ENCODE measurements around the gene TMBIM6. TPM values are rescaled to one million over a fixed set of nuclear protein-coding genes. Genes with fewer than 3 reads are reported as not detected.

TMBIM6 gene
- polyA plus RNA-seq, 1 donor, result 721 TPM

DNA sequence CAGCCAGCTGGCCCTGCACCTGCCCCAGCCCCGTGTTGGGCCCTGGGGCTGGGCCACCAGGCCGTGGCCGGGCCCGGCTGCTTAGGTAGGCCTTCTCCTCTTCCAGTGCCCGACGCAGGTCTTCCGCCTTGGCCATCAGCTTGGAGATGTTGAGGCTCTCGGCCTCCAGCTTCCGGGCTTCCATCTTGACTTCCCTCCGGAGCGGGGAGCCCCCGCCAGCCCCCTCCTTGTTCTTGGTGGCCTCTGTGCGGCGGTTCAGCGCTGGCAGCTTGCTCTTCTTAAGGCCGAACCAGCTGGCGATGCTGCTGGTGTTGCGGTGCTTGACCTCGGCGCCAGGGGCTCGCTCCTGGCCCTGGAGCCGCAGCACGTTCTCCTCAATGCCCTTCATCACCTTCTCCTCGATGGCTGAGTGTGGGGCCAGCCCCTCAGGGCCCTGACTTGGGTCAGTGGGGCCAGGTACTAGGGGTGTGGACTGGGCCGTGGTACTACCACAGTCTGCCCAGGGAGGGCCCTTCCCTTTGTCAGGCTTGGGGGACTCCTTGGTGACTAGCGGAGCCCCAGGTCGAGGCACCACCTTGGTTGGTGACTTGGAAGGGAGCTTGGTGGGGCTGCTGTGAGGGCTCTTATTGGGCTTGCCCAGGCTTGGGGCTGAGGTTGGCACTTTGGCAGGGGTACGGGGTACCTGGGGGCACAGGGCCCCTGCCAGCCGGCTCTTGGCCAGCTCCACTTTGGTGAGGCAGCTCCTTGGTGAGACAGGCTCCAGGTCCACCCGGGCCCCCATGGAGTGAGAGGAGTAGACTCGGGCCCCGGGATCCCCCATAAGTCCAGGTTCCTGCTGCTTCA, 53.7 kb downstream of the TMBIM6 start:
- no peak for DNase-seq

DNA sequence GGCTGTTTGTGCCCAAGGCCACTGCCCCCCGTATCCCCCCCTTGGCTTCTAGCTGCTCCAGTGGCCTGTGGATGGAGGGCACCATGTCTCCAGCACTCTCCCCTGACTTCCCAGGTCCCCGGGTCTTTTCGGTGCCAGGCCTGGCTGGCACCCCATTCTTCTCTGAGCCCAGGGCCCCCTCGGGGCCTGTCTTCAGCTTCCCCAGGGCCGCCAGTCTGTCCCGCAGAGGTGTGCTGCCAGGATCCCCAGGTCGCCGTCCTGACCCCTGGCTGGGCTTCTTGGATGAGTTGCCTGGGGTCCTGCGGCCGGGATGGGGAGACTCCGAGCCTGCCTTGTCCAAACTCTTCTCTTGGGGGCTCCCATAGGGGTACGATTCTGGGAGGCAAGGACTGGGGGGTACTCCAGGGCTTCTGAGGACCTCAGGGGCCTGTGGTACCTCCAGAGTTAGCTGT, 54.3 kb downstream of the TMBIM6 start:
- no peak for DNase-seq

DNA sequence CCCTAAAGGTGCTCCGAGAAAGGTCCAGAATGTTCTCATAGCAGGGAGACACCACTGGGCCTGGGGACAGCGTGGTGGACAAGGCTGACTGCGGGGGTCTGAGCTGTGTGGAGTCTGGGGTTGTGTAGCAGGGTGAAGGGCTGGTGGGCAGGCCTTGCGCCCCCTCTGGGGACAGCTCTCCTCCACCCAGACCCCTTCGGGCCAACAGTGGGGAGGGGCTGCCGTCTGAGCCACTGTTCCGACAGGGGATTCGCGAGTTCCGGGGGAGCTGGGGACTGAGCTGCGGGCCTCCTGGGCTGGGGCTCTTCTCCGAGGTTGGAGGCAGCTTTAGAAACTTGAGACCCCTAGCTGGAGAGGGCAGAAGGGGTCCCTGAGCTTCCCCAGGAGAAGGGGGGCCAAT, 54.8 kb downstream of the TMBIM6 start:
- no peak for DNase-seq

DNA sequence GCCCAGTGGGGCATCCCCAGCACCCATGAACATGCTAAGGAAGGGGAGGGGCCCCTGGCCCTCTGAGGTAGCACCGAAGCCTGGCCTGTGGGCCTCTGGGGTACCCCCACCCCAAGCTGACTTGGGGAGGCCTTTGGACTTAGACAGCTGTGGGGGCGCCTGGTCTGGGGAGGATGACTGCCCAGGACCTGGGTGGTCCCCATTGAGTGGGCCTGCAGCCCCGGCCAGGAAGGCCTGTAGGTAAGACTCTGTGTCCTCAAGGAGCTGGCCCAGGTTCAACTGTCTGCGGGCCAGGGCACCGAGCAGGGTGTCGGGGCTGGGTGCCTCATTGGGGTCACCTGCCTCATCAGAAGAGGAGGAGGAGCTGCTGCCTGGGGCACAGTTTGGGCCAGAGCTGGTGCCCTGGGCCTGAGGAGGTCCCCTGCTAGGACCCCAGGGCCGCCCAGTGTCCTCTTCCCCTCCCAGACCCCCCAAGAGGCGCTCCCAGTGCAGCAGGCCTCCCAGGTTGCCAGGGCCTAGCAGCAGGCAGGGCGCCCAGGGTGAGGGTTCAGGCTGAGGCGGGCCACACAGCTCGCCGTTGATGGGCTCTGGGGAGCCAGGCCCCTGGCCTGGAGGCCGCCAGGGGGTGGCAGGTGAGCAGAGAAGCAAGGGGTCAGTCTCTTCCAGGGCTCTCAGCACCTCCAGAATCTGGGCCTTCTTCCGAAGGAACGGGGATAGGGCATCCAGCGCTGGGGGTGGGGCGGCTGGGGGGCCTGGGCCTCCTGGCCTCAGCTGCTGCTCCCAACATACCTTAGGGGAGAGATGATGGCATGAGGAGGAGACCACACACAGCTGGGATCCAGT, 55.5 kb downstream of the TMBIM6 start:
- DNase-seq, result no peak

DNA sequence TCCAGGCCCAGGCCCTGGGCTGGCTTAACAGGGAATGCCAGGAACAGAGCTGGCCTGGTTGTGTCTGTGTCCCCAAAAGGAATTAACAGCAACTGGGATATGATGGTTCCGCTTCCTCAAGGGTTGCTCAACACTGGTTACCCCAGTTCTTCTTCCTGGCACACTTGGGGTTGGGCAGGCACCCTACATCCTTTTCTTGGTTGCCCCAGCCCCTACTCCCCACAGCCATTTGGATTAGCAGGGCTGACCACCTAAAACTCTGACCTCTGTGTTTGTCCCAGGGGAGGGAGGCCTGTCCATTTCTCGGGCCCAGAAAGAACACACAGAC, 56.1 kb downstream of the TMBIM6 start:
- no peak for DNase-seq

DNA sequence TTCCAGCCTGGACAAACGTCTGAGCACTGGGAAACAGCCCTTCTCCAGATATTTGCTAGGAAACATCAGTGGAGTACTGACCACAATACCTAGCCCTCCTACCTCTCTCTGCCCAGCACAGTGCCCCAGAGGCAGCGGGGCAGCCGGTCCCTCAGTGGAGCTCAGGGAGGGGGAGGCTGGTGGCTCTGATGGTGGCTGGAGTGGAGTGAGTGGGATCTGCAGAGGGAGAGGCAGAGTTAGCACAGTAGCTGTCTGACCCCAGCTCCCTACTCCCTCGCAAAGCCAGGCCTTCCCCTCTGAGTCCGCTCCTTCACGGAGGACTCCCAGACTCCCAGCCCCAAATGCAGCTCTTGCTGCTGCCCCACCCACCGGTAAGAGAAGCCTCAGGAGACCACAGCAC, 56.9 kb downstream of the TMBIM6 start:
- DNase-seq, result no peak

DNA sequence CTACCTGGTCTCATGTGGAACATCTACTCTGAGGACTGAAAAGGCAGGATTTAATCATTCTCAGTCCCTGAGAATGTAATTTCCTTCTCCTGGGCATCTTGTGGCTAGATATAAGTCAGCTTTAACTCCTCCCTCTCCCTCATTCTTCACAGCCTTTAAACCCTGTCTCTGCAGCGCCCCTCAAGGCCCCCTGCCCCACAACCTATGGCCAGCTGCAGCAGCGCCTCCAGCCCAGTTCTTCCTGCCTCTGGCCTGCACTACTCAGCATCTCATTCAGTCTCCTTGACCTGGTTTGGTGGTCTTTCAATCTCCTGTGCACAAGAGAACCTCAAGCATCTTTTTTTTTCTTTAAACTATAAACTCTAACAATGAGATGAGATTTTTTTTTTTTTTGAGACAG, 57.6 kb downstream of the TMBIM6 start:
- no peak for DNase-seq

DNA sequence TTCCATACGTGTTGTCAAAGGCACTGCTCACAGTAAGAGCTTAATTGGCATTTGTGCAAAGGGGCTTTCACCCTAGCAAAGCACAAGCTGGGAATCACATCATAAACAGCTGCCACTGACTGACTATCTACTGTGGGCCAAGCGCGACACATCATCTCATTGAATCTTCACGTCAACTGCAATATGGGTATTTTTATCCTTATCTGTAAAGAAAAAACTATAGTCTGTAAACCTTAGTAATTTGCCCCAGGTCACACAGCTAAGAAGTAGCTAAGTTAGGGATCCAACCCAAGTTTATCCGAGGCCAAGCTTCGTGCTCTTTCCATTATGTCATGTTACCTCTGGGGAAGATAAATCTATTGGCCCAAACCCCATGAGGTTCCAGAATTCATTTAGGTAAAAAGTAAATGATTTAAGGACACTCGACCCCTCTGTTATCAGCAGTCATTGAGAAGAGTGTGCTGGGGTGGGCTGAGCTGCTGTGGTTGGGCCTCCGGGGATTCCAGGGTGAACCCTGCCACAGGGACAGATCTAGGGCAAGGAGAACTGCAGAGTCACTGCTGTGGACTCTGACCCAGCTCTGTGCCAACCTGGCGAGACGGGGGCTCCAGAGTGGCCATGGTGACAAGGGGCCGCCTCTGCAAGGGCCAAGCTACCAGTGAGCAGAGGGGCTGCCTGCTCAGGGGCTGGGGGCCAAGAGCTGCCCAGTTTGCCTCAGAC, 59.2 kb downstream of the TMBIM6 start:
- DNase-seq, result no peak

DNA sequence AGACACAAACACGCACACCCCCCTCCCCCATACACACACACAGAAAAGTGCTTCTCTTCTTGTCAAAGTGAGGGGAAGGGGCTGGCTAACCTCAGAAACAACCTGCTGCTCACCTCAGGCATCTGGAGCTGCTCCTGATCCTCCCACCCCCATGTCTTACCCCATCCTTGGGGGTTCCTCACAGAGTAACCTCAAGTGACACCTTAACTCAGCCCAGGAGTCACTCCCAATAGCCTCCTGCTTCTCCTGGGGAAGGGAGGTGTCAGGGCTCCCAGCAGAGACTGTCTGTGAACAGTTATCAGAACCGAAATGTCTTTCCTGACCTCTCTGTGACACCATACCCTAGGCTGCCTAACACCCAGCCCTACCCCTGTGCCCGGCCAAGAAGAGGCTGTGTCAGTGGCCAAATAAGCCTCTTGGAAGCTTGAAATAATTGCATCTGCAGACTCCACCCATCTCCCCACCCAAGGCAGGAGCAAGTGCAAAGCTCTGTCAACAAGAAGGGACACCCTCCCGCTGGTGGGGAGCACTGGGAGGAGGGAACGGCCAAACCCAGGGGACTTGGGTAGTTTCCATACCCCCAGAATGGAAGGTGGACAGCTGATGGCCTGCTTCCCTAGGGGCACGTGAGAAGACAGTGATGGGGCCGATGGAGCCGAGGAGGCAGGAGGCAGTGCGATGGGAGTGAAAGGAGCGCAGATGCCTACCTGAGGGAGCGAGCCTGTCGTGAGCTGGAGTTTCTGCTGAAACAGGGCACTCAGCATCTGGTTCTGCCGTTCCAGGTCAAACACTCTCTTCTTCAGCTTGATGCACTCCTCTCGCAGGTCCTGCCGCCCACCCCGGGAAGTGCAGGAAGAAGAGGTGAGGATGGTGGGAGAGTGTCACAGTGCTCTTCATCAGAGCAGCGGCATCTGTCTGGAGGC, 60.0 kb downstream of the TMBIM6 start:
- no peak for DNase-seq

DNA sequence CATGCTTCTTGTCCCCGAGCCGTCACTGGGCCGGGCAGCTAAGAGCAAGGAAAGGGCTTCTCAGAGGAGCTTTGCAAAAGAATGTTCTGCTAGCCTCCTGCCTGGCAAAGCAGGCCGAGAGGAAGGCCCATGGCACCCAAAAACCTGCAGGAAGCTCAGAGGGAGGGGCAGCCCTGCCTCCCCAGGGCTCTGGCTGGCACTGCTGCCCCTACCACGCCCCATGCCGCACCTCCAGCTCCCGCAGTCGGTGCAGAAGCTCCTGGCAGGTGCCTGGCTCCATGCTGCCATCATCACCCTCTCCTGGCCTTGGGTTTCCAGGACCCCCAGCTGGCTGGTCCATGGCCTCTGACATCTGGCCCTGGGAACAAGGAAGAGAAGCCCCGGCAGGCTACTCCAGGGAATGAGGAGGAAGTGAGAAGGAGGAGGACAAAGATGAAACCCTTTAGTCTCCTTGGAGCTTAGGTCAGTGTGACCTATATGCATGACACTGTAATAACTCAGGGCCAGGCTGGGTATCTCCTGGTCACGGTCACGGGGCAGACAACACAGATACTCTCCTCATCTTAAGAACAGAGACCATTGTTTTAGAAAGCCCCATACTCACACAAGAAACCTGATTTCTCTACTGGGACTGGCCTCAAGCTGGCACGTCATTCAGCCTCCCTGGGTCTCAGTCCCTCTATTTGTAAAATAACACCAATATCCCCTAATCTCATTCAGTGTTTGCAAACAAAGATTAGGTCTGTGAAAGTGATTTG, 62.5 kb downstream of the TMBIM6 start:
- DNase-seq, result no peak

DNA sequence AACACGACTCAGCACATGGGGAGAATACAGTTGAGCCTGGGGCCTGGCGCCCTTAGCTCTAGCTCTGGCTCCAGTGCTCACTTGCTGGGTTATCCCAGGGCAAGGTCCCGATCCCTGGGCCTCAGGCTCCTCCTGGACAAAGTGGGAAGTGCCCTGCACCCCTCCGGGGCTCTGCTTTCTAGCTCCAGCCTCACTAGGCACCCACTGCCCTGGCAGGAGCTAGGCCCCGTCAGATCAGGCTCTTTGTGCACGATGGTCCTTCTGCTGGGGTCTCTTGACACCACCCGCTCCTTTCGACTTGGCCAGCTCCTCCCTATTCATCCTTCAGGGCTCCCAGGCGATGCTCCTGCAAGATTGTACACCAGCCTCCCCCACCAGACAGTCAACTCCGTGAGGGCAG, 63.5 kb downstream of the TMBIM6 start:
- no peak for DNase-seq

DNA sequence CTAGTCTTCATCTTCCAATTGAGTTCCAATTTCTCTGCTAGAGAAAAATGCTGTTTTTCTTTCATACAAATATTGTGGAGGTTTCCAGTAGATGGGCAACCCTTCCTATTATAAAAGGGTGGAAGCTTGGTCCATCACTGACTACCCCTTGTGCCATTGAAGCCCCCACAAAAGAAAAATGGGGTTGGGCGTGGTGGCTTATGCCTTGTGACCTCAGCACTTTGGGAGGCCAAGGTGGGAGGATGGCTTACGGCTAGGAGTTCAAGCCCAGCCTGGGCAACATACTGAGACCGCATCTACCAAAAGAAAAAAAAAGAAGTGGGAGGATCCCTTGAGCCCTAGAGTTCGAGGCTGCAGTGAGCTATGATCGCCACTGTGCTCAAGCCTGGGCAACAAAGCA, 64.1 kb downstream of the TMBIM6 start:
- DNase-seq, result no peak

DNA sequence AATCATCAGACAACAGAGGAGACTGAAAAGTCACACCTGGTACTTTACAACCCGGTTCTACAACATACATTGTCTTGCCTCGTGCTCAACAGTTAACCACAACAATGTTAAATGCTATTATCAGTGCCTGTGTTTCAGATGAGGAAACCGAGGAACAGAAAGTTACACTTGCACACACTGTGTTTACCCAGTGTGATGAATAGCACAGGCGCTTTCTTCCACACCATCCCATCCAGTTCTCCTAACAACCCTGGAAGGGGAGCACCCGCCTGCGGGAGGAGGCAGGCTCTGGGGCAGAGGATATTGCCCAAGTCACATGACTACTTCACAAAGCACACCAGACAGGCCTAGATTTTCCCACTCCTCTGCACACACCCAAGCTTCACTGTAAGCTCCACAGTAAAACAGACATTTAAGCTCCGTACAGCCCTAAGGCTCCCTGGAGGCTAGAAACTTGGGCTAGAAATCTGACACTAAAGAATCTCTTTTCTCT, 65.0 kb downstream of the TMBIM6 start:
- DNase-seq, result no peak

DNA sequence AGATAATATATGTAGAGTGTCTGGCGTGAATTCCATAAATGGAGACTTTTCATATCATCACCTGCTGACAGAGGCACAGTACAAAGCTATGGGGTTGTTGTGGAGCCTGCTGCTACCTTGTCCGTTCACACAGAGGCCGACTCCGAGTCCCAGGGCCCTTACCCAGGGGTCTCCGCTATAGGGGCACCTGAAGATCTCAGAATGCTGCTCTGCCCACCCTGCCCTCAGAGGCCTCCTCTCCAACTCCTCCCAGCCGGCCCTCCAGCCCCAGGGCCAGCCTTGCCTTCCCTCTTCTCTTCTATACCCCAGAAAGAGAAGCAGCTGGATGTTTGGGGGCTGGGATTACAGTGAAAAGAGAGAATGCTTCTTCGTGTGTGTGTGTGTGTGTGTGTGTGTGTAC, 65.5 kb downstream of the TMBIM6 start:
- no peak for DNase-seq

DNA sequence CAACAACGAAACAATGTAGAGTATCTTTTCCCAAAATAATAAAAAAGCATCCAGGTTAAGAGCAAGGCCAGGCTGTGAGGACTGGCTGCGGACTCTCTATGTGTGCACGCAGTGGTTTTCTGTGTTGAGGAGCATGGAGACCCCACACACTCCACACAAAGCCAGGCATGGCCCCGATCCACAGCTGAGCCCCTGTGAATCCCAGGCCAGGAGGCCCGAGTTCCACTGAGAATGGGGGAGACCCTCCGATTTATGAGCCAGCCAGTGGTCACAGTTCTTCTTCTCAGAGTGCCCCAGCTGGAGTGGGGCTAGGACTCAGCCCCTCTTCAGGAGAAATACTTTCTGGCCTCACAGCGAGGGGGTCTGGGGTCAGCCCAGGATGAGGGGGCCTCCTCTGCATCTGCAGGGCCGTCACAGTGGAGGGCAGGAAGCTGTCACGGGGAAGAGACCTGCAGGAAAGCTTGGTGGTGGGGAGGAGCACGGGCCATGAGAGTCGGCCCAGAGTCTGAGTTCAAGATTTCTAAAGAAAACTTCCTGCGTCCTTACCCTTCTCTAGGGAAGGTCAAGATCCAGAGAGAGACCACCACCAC, 66.7 kb downstream of the TMBIM6 start:
- no peak for DNase-seq

DNA sequence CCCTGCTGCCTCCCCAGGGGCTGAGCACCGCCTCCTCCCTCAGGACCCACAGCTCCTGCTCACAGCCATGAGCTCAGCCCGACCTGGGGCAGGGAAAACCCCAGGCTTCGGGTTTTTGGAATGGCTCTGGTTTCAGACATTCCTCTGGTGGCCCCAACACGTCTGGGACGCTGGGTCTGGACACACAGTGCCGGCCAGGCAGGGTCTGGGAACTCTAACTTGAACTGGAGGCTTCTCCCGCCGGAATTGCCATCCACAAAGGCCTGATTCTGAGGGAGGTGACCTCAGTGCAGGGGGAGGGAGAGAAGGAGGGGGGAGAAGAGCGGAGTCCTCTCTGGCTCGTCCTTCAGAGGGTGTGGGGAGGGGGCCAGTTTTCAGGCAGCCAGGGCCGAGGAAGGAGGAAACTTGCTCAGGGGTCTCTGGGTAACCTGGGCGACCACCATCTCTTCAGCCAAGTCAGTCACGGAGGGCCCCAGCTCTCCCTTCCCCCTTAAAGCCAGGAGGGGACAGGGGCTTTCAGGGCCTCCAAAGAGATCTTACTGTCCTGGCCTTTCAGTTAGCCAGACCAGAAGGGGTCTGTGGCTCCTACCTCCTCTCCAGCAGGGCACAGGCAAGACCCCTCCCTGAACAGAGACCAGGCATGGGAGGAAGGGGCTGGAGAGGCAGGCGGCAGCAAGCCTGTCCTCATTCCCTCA, 67.5 kb downstream of the TMBIM6 start:
- peak; percentile 36 for DNase-seq

DNA sequence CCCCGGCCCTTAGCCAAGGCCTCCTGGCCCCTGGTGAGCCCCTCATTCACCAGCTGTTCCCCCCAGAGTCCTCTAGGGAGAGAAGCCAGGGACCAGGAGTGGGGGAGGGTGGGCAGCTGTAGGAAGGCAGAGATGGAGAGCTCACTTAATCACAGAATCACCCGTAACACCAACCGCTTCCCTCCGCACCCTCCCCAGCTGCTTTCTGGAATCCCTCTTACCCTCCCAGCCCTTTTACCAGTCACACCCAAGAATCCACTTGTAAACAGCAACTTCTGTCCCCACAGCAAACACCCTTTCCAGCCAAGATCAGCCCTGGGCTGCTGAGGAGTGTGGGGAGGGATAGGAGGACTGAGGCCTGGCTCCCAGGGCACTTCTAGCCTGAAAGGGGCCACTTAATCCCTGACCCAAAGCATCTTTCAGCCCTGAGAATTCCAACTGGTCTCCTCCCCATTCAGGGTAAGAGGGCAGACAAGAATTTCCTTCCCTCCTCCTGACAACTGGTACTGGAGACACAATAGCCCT, 68.1 kb downstream of the TMBIM6 start:
- DNase-seq, result no peak

DNA sequence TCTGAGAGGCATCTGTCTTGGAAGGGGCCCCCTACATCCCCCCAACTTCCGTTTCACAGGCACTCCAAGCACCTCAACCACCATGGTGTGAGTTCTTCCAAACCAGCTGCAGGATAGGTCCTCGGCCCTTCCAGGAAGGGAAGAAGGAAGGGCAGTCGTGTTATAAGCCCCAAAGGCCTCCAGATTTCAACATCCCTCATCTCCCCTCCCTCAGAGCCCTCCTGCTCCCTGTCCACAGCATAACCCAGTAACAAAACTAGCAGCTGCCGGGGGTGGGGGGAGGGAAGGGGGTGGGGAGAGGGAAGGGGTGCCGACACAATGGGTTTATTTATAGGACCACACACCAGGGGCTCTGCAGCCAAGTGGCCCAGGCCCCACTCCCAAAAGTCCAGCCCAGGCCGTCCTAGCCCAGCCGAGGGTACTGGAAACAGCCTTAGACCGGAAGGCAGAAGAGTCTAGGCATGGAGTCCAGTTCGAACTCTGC, 68.6 kb downstream of the TMBIM6 start:
- DNase-seq, result peak; percentile 15

DNA sequence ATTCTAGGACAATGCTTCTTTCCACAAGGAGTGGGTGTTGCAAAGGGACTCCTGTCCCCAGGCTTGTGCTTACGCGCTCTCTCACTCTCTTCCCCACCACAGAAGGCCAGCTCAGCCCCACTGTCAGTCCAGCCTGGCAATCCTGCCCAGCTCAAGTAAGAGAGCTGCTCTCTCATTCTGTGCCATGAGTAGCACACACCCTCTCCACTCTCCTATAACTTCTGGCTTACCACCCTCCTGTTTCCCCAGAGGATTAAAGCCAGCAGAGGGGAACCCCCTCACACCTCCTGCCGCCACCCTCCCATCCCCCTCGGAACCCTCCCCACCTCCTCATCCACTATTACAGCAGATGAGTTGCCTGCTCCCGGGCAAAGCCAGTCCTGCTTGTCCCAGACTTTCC, 69.8 kb downstream of the TMBIM6 start:
- no peak for DNase-seq

All from left kidney (tissue), 2 donors.